NCI-H226 (cell line): ENCODE results near the gene FETUB.
"Not testable (repeated sequence)": the region's sequence is repeated elsewhere in the genome, so short reads cannot be mapped to it uniquely, and the experiment has no call there.

Experiments used
- DNase-seq: peaks from one replicate; pipeline ENCODE4 v3.0.0-alpha.2; 2015

The FETUB gene

DNA sequence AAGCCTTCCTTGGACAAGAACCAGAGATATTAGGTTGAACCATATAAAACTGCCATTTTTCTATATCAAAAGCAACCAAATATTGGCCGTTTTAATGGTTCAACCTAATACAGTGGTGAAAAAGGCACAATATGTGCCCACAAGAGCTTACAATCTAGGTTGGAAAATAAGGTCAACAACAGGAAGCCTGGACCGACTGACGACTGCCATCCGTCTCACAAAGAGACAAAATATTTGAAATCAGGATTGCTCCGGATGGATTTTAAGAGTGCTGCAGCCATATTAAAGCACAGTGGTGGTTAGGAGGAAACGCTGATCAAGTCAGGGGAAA, 26.0 kb upstream of the FETUB start:
- DNase-seq: no peak

DNA sequence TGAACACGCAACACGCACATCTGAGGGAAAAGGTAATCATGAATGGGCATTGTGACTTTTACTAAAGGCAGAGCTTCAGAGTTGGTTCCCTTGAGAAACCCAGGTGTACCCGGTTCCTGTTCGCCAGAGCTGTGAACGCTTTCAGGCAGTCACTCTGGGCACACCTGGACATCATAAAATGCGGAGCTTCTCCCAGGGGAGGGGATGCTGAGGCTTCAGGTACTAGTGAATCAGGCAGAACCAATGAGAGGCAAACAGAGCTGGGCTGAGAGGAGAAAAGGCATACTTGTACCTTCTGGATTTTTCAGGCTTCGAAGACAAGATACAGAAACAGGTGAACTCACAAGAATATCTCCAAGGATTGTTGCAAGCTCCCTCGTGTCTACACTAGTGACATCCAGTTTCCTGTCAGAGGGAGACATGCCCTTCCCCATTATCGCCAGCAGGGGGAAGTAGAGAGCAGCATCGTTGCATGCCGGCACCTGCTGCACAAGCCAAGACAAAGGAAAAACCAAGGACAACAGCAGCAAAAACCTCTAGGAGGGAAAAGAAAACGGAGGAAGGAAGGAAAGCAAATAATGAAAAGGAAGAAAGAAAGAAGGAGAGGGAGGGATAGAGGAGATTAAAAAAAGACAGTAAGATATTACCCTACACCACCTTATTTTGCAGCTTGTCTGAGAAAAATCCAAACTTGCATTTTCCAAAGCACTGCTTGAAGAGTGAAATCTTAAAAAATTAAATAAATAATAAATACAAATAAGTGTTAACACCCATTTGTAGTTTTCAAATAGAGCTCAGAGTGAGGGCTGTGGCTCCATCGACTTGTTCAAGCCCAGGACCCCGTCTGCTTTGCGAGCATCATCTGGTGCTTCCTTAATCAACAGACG, 25.4 kb upstream of the FETUB start:
- peak; percentile 47 for DNase-seq

DNA sequence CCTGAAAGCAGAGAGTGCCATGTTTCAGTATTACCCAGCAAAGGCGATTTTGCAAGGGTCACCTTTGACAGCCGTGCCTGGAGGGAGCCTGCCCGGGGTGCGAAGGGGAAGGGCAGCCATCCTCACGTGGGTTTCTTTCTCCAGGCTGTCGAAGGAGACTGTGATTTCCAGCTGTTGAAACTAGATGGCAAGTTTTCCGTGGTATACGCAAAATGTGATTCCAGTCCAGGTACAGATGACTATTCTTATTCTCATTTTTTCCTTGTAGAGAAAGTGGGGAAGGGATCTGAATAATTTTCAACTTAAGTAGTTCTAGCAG, 23.9 kb upstream of the FETUB start:
- no peak for DNase-seq

DNA sequence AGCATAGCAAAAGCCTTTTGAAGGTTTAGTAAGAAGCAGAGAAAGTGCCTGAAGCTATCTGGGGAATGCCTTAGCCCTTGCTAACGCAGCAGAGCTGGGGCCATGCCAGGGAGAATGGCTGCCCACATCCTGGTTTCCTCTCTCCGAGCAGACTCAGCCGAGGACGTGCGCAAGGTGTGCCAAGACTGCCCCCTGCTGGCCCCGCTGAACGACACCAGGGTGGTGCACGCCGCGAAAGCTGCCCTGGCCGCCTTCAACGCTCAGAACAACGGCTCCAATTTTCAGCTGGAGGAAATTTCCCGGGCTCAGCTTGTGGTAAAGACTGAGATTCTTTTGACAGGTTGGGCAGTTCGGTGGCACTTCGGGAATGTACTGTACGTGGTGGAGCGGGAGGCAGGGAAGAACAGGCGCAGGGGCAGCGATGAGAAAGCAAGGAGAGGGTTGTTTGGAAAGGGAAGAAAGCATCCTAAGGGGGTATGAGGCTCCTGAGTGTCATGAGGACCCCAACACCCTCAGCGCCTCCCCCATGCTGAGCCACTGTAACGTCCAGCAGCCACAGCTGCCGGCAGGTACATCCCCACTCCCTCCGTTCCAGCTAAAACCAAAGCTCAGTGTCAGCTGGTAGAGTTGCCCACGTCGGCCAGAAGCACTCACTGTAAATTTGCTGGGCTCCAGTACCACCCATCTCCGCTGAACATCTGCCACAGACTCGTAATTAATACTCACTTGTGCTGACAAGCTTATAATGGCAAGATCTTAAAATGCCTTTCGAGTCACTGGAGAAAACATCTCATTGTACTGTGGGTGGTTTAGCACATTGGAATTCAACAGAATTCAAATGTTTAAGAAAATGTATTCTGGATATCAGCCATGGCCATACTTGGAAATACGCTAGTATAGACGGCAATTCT, 22.9 kb upstream of the FETUB start:
- peak; percentile 99 for DNase-seq

DNA sequence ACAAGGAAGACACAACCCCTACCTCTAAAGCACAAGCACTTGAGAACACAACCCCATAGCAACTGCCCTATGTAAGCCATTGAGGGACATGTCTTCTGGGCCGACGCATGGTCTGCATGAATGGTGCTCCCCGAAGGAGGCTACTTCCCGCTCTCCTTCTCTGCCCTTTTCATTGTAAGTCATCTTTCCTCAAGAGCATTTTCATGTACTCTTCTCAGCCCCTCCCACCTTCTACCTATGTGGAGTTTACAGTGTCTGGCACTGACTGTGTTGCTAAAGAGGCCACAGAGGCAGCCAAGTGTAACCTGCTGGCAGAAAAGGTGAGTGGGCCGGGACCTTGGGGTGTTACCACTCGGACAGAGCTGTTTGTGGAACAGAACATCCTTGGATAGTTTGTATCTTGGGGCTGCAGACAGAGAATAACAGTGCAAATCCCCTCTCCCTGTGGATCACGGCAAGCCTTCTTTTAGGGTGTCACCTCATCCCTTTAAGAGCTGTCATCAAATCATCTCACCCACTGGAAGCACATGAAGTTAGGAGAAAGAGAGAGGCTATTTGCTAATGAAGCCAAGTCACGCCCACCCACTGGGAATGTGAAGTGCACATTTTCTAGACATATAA, 21.8 kb upstream of the FETUB start:
- no peak for DNase-seq

DNA sequence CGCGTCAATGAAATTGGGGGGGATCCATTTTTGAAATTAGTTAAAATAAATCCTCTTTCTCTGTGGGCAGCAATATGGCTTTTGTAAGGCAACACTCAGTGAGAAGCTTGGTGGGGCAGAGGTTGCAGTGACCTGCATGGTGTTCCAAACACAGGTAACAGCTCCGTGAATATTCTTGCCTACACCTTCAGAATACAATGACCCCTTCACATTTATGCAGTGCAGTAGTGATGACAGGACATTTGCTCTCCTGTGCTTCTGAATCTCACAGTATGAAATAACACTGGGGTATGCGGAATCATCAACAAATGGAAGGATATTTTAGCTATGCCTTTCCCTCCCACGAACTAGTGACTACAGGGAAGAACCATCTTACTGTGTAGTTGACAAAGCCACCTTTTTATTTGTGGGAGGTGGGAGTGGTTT, 20.4 kb upstream of the FETUB start:
- no peak for DNase-seq

DNA sequence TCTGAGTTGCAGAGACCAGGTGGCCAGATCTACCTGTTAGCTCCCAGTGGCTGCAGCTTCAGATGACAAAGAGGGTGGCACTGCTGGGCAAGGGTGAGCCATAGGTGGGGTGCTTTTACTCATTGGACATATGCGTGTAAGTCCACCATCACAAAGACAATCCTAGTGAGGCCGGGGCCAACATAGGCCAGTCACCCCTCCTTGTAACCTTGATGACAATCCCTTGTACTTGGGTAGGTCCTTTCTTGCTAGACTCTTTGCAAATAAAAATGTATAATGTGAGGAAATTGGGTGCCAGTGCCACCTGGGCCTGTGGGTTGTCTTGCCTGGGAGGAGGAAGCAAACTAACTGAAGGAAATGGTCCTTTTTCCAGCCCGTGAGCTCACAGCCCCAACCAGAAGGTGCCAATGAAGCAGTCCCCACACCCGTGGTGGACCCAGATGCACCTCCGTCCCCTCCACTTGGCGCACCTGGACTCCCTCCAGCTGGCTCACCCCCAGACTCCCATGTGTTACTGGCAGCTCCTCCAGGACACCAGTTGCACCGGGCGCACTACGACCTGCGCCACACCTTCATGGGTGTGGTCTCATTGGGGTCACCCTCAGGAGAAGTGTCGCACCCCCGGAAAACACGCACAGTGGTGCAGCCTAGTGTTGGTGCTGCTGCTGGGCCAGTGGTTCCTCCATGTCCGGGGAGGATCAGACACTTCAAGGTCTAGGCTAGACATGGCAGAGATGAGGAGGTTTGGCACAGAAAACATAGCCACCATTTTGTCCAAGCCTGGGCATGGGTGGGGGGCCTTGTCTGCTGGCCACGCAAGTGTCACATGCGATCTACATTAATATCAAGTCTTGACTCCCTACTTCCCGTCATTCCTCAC, 19.7 kb upstream of the FETUB start:
- DNase-seq: no peak

DNA sequence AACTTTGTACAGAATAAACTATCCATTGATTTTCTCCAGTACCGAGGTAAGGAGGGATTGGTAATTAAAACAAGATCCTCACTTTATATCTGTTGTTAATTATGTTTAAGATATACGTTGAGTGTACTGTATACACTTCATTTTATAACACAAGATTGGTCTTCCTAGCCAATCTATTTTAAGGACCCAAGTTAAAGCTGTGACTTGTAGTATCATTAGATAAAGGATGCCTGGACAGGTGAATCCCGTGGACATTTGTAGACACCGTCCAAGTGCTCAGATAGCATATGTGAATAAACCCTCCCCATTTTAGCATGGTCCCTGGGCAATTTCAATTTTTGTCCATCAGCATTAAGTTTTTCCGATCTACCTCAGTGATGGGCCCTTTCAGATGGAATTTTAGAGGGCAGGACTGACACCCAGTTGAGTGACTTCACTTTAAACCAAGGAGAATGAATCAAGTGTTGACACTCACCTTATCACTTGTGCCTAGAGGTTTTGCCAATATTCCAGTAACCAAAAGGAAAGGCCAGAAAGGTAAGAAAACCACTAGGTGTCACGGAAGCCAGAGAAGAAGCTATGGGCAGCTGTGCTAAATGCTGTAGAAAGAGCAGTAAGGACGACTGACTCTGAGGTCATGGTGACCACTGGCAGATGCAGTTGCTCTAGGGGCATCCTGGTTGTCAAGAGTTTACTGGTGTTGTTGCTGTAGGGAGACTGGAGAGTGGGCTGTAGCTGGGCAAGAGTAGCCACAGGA, 18.1 kb upstream of the FETUB start:
- no peak for DNase-seq

DNA sequence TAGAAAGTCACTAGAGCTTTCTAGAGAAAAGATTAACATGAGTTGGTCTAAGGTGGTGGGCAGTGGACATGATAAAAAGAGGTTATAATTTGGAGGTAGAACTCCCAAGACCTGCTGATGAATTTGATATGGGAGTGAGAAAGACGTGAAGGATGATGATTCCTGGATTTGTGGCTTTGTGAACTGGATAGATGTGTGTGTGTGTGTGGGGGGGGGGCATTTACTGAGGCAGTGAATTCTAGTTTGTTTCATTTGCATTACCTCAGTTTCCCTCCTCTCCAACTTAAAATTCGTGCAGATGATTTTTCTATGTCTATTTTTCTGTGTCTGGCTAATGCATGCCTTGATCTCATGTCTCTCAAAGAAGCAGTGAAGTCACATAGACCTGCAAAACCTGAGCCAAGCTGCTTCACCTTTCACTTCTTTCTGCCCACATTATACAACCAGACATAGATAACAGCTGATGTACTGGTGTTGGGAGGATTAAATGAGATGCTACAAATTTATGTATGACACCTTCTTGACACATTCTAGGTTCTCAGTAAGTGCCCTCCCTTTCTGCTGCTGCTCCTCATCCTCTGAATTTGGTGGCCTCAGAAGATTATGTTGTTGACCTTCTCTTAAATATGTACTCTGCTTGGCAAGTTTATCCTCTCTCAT, 17.4 kb upstream of the FETUB start:
- DNase-seq: no peak

DNA sequence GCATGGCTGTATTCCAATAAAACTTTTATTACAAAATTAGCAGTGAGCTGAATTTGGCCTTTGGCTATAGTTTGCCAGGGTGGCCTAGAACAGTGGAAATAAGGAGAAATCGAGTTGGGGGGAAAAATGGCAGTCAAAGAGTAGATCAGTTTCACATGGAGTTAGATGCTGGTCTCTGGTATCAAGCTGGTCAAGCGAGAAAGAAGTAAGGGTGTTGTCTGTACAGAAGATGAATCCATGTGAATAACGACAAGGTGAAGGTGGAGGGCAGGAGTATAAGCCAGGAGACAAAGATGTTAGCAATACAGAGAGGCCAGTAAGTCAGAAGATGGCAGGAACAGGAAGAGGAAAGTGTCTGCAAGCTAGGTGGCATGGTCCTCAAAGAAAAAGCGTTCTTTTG, 15.6 kb upstream of the FETUB start:
- DNase-seq: no peak

DNA sequence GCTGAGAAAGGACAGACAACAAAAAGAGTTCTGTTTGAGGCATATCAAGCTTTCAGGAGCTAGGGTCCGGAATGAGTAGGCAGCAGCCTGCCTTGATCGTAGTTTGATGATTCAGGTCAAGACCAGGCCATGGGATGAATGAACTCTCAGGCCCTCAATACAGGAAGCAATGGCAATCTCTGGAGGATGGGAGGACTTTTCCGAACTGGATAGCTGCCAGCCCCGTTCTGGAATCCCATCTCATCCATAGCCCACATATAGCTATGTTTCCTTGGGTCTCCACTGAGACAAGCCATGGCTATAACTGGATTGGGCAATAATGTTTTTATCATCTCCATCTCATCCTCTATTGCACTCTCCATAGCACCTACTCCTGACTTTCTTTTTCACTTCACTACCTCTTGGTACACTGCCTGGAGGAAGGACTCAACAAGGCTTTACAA, 14.6 kb upstream of the FETUB start:
- DNase-seq: no peak

DNA sequence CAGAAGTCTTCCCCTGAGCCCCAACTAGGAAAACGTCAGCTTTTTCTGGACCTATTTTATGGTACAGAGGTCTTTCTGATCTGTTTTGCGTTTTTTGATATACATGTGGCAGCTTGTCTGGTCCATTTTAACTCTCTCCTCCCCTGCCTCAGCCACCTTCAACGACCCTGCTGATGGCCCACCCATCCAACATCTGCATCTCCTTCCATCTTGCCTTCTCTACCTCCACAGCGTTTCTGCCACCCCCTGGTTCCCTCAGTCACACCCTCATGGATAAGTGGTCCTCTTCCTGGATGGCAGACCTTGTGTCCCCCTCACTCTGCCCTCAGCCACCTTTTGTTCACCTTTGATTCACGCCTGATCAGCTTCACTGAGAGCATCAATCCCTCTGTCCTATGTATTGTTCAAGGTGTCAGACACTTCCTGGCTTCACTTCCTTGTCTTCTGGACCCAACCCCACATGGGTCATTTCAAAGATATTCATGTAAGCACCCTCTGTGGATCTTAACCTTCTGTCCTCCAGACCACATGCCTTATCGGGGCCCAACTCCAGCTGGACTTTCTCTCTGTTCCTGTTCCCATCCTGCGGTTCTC, 13.8 kb upstream of the FETUB start:
- no peak for DNase-seq

DNA sequence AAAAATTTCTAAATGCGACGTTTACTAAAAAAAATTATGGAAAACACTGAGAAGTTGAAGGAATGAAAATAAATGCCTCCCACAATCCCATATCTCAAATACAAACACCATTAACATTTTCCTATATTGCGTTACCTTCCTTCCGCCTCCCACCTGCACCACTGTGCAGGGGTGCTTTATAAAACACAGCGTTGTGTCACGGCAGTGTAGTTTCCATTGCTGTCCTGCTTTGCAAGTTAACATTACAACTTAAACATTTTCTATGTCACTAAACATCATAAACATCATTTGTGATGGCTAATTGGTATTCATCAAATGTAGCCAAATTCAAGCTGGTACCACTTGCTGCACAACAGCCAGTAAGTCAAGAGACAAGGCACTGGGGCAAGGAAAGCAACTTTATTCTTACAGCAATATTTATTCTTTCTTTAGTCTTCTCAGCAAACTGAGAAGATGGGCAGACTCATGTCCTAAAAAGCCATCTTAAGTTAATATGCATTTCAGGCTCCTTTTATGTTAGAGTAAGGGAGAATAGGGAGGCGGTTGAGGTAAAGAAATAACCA, 12.3 kb upstream of the FETUB start:
- DNase-seq: no peak

DNA sequence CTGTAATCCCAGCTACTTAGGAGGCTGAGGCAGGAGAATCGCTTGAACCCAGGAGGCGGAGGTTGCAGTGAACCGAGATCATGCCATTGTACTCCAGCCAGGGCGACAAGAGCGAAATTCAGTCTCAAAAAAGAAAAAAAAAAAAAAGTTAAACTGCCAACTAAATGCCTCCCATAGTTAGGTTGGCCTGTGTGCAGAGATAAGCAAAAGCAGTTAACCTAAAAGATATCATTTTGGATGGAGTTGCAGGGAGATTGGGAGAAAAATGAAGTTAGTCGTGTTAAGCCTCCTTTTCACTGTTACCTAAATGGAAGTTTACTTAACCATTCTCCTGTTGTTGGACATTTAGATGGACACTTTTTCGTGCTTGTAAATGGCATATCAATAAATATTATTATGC, 11.4 kb upstream of the FETUB start:
- DNase-seq: no peak

DNA sequence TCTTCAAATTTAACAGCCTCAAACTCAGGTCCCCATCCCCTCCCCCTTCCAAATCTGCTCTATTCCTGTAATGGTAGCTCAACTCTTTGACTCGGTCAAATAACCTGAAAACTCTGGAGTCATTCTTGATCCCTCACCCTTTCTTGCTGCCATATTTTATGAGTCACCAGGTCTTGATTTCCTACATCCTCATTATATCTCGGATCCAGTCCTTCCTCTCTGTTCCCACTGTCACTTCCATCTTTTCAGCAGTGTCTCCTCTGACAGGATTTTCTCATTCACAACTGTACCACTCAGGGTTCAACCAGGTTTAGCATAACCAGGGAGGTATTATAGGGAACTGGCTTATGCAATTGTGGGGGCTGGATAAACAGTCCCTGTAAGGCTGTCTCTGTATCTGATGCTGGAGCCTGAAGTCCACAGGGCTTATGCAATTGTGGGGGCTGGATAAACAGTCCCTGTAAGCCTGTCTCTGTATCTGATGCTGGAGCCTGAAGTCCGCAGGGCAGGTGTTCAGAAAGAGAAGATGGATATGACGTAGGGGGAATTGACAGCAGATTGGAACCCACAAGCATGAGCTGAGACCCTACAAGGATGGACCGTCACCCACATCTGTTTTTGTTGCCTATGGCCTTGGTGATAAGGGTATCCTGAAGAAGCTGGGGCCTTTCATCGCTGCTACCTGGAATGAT, 9.1 kb upstream of the FETUB start:
- DNase-seq: no peak

DNA sequence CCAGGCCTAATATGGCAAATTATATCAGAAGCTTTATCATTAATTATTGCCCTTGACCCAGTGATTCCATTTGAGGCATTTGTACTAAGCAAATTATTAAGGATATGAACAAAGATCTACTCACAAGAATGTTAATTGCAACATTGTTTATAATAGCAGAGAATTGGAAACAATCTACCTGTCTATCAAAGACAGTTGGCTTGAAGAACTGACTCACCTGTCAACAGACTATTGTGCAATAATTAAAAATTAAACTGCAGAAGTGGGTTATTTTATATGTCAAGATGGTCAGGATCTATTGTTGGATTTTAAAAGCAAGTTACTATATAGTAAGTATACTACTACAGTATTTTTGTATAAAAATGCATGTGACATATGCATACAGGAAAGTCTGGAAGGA, 6.7 kb upstream of the FETUB start:
- no peak for DNase-seq

DNA sequence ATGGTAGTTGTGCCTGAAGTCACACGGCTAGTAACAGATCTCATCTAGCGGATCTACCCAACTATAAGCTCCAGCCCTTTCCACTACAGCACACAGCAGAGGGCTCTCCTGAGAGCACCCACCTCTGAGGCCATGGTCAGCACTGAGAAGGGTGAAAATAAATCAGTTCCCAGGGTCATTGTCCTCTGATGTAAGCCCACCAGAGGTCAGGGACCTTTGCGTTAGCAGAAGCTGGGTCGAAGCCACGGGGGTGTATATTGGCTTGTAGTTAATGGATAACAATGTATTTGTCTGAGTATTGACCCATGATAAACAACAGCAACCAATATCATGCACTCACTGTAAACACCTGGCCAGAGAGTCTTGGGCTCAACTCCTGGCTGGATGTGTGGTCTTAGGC, 6.0 kb upstream of the FETUB start:
- DNase-seq: not testable (repeated sequence)

DNA sequence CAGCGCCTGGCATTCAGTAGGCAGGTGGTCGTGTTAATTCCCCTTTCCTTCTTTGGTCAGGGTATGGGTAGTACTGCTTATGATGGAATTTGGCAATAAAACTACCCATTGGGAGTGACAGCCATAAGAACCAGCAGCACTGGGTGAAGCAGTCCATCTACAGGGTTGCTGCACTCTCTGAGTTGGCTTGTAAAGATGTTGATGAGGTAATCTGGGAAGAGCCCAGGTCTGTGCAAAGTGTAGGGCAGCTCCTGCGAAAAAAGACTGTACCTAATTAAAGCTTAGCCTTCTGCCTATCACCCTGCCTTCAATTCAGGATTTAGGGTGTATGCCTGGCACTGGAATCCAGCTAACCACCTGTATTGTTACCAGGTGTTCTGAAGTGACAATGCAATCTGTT, 4.7 kb upstream of the FETUB start:
- DNase-seq: no peak

DNA sequence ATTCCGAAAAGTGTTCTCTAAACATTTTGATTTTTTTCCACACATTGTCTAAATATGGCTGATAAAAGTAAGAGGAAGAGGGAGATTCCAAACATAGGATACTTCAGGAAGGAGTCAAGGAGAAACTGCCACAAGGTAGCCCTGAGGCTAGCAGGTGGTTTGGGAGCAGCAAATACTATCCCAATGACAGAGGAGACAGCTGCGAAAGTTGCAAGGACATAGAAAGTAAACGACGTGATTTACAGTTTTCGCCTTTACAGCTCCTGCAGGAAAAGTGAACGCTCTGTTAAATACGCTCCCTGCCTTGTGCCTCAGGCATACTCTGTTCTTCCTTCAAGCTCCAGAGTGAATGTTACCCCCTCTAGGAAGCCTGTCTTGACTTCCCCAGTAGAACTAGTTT, 3.7 kb upstream of the FETUB start:
- DNase-seq: no peak

DNA sequence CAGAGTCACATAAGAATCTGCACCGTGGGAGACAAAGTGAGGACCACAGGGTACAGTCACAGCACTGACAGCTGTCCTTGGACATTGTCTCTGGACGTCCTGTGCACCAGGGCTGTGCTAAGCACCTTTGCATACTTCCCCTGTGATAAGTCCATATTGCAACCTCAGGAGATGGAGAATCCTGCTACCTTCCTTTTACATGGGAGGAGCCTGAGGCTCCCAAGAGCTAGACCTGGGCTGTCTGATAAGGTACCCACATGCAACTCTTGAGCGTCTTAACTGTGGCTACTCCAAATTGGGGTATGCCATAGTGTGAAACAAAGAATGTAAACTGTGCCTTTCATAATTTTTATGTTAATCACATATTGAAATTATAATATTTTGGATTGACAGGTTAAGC, 2.5 kb upstream of the FETUB start:
- no peak for DNase-seq
